Bronchial epithelial cell (primary cell): Measurements from ENCODE around the gene PCYOX1L. TPM values are rescaled to one million over a fixed set of nuclear protein-coding genes. Genes with fewer than 3 reads are reported as not detected.

Experiments used
- DNase-seq: peaks from one replicate; pipeline ENCODE4 v3.0.0-alpha.2; 2010; ENCODE audit warnings: low read depth
- FAIRE-seq: peaks from 2 replicates; lab custom pipeline; 2011; peaks lifted over from hg19 to GRCh38; lab: Jason Lieb, UNC
- H3K27me3 ChIP-seq: 2 replicates; pipeline ENCODE4 v1.5.1; 2011; ENCODE audit warnings: low read length; ENCODE audit not compliant: control insufficient read depth, insufficient read depth
- H3K36me3 ChIP-seq: 2 replicates; pipeline ENCODE4 v1.5.1; 2011; ENCODE audit warnings: low read length; ENCODE audit not compliant: control insufficient read depth, insufficient read depth
- H3K4me3 ChIP-seq: 2 replicates; pipeline ENCODE4 v1.5.1; 2011; ENCODE audit warnings: mild to moderate bottlenecking, low read depth, low read length, control low read depth
- total RNA-seq: library from RNA; depleted of rRNA; stranded (reverse); fragments of >200 nt; gene quantifications from 2 replicates; pipeline ENCODE4 v1.2.1, GENCODE V29; 2014
- TF ChIP-seq, protein P1 (sequence below): IDR thresholded peaks from 2 replicates; pipeline ENCODE4 v1.5.1; 2011; ENCODE audit warnings: mild to moderate bottlenecking, moderate library complexity, low read length, control low read depth, inconsistent platforms; ENCODE audit not compliant: insufficient read depth, severe bottlenecking

The PCYOX1L gene
- total RNA-seq, 1 donor from 2014 or later = 4.2 TPM

DNA sequence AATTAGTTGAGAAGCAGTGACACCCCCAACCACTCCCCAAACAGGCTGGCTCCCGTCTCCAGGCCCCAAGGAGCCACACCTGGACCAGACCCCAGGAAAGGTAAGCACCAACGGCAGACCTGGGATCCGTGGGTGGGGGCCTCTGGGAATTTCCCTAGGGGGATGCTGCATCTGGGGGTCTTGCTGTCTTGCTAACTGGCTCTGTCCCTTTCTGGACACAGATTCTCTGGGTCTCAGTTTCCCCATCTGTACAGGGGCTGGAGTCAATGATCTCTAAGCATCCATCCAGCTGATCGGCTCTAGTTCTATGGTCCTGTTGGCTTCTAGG is 49.1 kb downstream of the PCYOX1L start:
- FAIRE-seq = no peak
- TF ChIP-seq, protein P1, sequence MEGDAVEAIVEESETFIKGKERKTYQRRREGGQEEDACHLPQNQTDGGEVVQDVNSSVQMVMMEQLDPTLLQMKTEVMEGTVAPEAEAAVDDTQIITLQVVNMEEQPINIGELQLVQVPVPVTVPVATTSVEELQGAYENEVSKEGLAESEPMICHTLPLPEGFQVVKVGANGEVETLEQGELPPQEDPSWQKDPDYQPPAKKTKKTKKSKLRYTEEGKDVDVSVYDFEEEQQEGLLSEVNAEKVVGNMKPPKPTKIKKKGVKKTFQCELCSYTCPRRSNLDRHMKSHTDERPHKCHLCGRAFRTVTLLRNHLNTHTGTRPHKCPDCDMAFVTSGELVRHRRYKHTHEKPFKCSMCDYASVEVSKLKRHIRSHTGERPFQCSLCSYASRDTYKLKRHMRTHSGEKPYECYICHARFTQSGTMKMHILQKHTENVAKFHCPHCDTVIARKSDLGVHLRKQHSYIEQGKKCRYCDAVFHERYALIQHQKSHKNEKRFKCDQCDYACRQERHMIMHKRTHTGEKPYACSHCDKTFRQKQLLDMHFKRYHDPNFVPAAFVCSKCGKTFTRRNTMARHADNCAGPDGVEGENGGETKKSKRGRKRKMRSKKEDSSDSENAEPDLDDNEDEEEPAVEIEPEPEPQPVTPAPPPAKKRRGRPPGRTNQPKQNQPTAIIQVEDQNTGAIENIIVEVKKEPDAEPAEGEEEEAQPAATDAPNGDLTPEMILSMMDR = no peak
- Histone ChIP-seq H3K27me3 (peaks cover 3% of the 10 kb centered on the region), H3K36me3 (no peaks in the 10 kb centered on the region), H3K4me3 (no peak overlapping the region)
- DNase-seq = no peak

DNA sequence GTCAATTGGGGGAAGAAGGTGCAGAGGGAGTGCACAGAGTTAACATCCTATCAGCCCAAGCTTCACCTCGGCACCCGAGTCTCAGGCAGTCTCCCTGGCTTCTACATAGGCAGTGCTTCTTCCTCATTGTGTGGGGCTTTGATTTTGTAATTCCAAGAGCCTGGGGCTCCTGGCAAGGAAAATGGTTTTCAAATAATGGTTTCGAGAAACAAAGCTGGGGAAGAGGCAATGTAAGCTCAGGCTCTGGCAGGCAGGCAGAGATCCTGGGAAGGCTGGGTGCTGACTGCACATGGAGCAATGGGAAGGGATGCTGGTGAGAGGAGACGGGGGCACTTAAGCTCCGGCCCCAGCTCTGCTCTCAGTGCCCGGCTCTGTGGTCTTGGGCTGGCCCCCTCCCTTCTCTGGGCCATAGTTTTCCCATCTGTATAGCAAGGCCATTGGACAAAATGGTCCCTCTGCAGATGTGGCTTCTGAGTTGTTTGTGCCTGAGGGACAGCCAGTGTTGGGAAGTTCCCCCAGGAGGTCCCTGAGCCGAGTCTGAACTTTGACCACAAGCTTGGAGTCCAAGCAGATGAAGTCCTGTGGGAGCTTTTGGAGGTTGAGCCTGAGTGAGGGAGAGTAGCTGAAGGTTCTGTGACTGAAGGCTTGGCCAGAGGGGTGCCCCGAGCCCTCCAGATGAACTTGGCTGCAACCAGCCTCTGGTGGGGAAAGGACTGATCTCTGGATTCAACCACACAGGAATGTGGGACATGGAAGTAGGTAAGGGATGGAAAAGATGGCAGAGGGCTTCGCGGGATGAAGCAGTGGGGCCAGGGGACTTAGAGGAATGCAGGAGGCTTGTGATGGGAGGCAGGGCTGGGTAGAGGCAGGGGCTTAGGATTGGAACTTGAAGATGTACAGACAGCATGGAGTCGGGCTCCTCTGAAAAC is 49.7 kb downstream of the PCYOX1L start:
- Histone ChIP-seq H3K36me3 (no peaks in the 10 kb centered on the region), H3K4me3 (no peak overlapping the region), H3K27me3 (peaks cover 3% of the 10 kb centered on the region)
- no peak for FAIRE-seq
- no peak for DNase-seq
- TF ChIP-seq, protein P1 = no peak

DNA sequence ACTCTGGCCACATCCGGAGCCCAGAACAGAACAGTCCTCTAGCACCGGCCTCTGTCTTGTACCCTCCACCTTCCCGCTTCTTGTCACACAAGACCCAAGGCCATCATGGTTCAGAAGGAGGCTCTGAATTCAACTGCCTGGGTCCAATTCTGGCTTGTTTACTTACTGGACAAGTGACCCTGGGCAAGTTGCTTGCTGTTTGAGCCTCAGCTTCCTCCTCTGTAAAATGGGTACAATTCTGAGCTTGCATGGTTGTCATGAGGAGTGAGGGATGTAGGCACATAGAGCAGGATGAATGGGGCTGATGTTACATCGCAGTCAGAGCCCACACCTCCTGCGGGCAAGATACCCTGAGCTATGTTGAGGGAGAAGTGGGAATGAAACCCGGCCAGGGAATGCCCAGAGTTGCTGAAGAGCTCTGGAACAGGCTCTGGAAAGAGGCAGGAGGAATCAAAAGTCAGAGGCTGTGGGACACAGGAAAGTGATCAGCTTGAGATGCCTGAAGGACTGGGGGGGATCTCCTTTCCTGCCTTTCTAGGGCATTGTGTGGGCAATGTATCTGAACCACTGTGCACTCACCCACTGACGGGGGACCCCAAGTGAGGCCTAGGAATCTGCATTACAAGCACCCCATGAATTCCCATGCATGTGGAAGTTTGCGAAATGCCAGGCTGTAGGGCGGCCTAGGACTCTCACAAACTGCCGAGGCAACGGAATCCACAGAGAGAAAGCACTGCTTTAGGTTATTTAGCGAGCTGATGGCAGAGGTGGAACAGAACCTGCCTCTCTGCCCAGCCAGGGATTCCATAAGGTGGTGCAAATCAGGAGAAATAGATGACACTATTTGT is 50.6 kb downstream of the PCYOX1L start:
- H3K36me3 ChIP-seq = no peaks in the 10 kb centered on the region
- peaks cover 3% of the 10 kb centered on the region for H3K27me3 ChIP-seq
- FAIRE-seq (no peak), DNase-seq (no peak)
- no peak overlapping the region for H3K4me3 ChIP-seq
- TF ChIP-seq, protein P1 = no peak

DNA sequence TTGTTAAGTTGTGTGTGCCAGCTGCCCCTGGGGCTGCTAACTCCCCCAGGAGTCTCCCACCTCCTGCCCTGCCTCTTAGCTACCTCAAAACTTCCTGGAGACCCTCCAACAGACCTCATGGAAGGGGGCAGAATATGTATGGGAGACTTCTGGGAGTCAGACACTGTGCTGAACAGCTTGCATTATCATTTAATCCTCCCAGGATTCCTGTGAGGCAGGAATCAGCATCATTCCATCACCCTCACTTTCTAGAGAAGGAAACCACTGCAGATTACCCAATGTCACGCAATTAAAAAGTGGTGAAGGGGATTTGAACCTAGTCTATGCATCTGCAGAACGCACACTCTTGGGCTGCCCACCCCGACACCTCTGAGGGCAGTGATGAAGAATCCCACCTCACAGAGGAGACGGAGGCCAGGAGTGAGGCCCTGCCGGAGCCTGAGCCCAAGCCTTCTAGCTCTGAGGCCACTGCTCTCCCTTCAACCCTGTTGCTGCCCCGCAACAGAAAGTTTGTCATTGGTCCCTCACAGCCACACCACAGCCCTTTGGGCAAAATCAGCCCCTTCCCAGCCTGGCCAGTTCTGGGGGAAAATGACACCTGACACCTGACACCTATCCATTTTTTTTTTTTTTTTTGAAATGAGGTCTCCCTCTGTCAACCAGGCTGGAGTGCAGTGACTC is 51.6 kb downstream of the PCYOX1L start:
- no peak for FAIRE-seq
- H3K4me3 ChIP-seq = no peak overlapping the region

DNA sequence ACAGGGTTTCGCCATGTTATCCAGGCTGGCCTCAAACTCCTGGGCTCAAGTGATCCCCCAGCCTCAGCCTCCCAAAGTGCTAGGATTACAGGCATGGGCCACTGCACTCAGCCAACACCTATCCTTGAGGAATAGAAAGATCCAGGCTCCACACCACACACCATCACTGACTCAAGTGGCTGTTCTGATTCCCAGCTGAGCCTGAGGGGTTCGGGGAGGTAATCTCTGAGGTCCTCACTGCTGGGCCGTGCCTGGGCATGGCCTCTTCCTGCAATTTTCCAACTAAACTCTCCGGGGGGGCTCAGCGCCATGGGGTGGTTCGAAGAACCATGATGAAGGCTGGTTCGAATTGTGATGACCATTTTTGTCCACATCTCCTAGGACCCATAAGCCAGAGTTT is 52.2 kb downstream of the PCYOX1L start:
- H3K4me3 ChIP-seq = no peak overlapping the region
- DNase-seq (no peak), FAIRE-seq (no peak)
- TF ChIP-seq, protein P1 = no peak
- peaks cover 3% of the 10 kb centered on the region for H3K27me3 ChIP-seq
- no peaks in the 10 kb centered on the region for H3K36me3 ChIP-seq

More for the DNA sequence above, 51.6 kb downstream of the PCYOX1L start:
- H3K36me3 ChIP-seq = no peaks in the 10 kb centered on the region
- DNase-seq = no peak
- H3K27me3 ChIP-seq = peaks cover 3% of the 10 kb centered on the region
- TF ChIP-seq, protein P1 = no peak
